Body of pancreas (tissue), 4 donors: ENCODE results near the gene ANKS1B.

ENCODE experiments used
- POLR2A ChIP-seq, 3 donors: fragments of 450-650 bp; IDR thresholded peaks; one replicate each; pipeline ENCODE4 v1.6.1; 2016; ENCODE audit warnings: antibody characterized with exemption in 3 of 3, mild to moderate bottlenecking in 2 of 3
- TF ChIP-seq, protein P1 (sequence below), 7 experiments: fragments of 450-650 bp in 4 of 7; fragments of 200-600 bp in 3 of 7; sonication (generic) in 3 of 7; IDR thresholded peaks; one replicate each; pipeline ENCODE4 v1.5.1; 2016 to 2019; ENCODE audit warnings: antibody characterized with exemption in 7 of 7

GRCh38 chr12:99200711-99201384, 783.9 kb downstream of the ANKS1B start:
- TF ChIP-seq, protein P1, sequence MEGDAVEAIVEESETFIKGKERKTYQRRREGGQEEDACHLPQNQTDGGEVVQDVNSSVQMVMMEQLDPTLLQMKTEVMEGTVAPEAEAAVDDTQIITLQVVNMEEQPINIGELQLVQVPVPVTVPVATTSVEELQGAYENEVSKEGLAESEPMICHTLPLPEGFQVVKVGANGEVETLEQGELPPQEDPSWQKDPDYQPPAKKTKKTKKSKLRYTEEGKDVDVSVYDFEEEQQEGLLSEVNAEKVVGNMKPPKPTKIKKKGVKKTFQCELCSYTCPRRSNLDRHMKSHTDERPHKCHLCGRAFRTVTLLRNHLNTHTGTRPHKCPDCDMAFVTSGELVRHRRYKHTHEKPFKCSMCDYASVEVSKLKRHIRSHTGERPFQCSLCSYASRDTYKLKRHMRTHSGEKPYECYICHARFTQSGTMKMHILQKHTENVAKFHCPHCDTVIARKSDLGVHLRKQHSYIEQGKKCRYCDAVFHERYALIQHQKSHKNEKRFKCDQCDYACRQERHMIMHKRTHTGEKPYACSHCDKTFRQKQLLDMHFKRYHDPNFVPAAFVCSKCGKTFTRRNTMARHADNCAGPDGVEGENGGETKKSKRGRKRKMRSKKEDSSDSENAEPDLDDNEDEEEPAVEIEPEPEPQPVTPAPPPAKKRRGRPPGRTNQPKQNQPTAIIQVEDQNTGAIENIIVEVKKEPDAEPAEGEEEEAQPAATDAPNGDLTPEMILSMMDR (IDR thresholded peaks at IDR 0.05) = no peak
- TF ChIP-seq POLR2A (IDR thresholded peaks at IDR 0.05) = no peak
